ENCODE measurements around the gene FASTK.

Gene FASTK

GRCh38 chr7:151118108-151119054, 37.8 kb upstream of the FASTK start:
- DNase-seq (ENCODE audit: low read depth): no peak

DNA sequence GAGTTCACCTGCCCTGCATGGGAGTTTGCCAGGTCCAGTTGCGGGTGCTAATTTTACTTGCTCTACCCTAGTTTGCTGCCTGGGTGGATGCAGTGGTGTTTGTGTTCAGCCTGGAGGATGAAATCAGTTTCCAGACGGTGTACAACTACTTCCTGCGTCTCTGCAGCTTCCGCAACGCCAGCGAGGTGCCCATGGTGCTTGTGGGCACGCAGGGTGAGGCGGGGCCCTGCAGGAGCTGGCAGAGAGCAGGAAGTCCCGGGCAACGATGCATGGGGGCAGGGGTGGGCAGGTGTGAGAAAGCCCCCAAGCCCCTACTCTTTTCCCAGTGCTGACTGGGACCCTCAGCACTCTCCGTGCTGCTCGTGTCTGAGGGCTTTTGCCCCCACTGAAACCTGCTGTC, 37.0 kb upstream of the FASTK start:
- DNase-seq (ENCODE audit: low read depth): no peak

DNA sequence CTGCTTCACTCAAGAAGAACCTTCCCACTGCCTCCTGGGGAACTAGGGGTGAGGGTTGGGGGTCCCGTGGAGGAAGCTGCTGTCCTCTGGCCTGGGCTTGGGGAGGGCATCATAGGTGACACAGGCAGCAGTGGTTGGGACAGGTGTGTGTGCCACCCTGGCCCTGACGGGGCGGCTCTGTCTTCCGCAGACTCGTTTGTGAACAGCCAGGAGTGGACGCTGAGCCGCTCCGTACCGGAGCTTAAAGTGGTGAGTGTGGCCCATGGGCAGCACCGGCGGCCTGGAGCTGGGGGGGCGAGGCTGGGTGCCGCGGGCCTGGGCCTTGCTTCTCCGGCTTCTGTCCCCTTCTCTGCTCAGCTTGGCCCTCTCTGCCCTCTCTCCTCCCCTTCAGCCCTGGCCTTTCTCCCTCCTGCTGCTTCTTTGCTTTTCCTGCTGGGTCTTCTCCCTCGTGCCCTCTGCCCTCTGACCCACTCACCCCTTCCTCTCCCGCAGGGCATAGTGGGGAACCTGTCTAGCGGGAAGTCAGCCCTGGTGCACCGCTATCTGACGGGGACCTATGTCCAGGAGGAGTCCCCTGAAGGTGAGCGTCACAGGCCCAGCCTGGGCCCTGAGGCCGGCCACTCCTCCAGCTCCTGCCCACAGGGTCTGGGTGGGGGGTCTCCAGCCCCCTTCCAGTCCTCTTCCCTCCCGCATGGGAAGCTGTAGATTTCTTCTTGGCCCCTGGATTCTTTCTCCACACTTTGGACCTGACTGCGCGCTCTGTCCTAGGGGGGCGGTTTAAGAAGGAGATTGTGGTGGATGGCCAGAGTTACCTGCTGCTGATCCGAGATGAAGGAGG, 36.2 kb upstream of the FASTK start:
- DNase-seq (ENCODE audit: low read depth): no peak

DNA sequence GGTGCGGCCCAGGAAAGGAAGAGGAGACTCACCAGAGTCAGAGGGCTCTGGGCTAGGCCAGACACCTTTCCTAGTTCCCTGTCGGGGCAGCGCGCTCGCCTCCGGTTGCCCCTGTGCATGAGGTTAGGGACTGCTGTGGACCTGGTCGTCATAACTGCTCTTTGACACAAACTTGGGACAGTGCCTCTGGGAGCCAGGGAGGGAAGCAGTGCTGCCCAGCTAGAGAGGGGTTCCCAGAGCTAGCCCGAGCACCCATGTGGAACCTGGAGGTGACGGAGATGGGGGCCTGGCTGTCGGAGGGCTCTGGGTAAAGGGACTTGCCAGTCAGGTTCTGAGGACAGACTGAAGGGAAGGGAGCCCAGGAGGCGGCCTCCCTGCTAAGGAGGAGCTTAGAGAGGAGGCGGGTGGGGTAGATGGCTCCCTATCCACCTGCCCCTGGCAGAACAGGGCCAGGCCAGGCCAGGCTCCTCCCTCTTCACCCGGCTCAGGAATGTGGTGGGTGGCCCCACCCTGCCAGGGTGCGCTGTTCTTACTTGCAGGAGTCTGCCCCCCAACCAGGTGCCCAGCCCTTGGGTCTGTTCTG, 35.3 kb upstream of the FASTK start:
- no peak for DNase-seq (ENCODE audit: low read depth)

- no peak for DNase-seq (ENCODE audit: low read depth)
Observed at GRCh38 chr7:151115121-151115835, 34.7 kb upstream of the FASTK start.

DNA sequence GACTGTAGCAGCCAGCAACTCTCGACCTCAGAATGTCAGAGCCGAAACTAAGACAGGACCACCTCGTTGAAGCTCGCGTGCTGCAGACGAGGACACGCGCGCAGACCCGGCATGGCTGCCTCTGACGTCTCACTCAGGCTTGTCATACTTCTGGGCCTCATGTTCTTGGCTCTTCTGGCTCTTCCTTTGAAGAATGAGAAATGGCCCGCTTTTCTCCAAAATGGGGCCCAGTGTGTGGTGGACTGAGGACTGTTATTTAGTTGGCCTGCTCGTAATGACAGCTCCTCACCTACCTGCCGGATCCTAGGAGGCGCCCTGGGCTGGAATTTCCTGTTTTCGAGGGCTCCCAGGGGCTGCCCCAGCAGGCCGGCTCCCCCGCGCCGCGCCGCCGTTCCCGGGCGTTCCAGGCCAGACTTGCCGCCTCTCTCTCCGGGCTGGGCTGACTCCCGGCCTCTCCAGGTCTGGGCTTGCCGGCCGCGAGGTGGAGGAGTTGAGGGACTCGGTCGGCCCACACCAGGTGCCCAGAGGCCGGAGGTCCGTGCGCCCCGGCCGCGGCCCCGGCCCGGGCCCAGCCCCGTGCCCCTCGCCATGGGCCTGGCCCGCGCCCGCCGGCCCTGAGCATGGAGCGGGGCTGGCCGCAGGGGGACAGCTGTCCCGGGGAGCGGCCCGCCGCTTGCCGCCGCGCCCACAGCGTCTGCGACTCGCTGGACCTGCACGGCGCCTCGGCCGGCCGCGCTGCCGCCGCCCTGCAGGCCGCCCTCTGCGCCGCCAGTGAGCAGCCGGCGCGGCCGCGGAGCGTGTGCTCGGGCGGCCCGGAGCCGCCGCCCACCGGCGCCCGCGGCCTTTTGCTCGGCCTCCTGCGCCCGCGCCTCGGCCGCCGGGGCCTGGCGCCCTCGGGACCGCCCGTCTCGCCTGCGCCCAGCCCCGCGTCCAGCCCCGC, 33.8 kb upstream of the FASTK start:
- DNase-seq (ENCODE audit: low read depth): peak; percentile 51

DNA sequence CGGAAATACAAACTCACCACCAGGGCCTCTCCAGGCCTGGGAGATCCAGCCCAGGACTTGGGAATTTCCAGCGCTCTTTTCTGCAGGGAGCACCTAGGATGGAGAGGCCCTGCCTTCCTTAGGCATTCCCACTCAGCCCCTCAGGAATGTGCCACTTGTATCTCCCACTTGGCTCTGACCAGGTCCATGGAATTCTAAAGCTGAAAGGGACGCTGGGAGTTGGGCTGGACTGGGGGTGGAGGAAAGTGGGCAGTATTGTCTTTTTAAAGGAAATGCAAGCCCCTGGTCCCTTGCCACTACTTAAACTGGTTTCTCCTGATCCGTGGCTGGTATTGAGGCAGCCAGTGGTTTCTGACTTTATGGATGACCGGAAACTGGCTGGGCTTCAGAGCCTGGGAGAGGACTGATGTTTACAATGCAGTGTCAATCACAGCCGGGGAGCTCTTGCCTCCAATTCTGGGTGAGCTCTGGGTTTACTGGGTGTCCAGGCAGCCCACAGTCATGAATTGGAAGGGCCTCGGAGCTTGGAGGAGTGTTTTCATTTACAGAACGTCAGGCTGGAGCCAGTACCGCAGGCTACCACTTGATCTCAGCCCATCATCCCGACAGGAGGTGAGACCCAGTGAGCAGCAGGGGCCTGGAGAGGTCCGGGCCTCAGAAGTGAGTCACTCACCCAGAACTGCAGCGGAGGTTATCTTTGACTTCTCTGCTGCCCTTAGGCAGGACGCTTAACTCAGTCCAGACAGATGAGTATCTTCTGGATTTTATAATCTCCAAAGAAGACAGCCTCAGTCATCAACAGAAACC, 32.9 kb upstream of the FASTK start:
- peak; percentile 92 for DNase-seq (ENCODE audit: low read depth)

- DNase-seq (ENCODE audit: low read depth): peak; percentile 54
Observed at GRCh38 chr7:151110941-151111645, 30.5 kb upstream of the FASTK start.

DNA sequence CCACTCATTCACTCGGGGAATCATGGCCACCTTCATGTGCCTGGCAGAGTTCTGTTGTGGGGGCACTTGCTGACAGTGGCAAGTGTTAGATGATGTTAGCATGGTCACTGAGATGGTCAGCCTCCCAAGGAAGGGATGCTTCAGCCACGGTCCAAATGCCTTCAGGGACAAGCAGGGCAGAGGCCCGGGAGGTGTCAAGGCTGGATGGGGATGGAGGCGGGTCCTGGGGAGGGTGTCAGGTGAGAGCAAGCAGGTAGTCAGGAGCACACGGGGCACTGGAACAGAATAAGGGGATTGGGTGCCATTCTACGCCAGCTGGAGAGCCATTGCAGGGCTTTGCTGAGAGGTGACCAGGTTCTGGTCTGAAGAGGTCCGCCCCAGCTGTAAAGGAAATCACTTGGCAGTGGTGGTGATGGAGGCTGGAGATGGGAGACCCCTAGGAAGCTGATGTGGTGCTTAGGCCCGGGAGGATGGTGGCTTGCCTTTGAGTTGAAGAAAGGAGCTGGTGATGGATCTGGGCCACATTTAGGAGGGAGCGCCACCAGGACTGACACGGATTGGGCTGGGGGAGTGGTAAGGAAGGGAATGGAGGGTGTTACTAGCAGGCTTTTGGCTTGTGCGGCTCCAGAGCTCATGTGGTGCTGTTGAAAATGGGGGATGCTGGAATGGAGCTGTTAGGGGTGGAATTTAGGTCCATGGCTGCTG, 29.8 kb upstream of the FASTK start:
- DNase-seq (ENCODE audit: low read depth): no peak

DNA sequence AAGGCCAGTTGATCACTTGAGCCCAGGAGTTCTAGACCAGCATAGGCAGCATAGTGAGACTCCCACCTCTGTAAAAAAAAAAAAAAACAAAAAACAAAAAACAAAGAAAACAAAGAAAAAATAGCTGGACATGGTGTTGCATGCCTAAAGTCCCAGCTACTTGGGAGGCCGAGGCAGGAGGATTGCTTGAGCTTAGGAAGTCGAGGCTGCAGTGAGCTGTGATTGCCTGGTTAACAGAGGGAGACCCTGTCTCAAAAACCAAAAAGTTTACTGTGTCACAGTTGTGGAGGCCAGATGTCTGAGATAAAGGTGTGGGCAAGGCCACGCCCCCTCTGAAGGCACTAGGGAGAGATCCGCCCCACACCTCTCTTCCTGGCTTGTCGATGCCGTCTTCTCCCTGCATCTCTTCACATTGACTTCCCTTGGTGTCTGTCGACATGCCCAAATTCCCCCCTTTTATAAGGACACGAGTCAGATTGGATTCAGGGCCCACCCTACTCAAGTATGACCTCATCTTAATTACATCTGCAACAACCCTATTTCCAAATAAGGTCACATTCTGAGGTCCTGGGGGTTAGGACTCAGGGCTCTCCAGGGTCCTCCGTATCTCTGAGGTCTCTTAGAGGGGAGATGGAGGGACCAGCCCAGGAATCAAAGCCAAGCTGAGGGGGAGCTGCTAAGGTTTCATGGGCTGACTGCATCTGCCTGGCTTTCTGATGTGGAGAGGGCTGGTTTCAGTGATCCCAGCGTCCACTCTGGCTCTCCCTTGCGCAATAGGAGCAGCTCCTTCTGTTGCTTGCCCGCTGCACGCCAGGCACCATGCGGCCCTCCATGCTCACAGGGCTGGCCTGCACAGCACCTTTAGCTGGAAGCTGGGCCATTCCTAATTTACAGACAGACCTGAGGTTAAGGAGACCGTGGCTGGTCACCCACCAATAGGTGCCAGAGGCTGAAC, 28.8 kb upstream of the FASTK start:
- peak; percentile 81 for DNase-seq (ENCODE audit: low read depth)

- DNase-seq (ENCODE audit: low read depth): no peak
Observed at GRCh38 chr7:151107882-151108281, 27.3 kb upstream of the FASTK start.

GRCh38 chr7:151104411-151105235, 24.0 kb upstream of the FASTK start:
- peak; percentile 87 for DNase-seq (ENCODE audit: low read depth)

- no peak for DNase-seq (ENCODE audit: low read depth)
Observed at GRCh38 chr7:151103973-151104372, 23.4 kb upstream of the FASTK start.

- DNase-seq (ENCODE audit: low read depth): no peak
Observed at GRCh38 chr7:151102991-151103390, 22.4 kb upstream of the FASTK start.

- DNase-seq (ENCODE audit: low read depth): no peak
Observed at GRCh38 chr7:151101621-151102396, 21.2 kb upstream of the FASTK start.

DNA sequence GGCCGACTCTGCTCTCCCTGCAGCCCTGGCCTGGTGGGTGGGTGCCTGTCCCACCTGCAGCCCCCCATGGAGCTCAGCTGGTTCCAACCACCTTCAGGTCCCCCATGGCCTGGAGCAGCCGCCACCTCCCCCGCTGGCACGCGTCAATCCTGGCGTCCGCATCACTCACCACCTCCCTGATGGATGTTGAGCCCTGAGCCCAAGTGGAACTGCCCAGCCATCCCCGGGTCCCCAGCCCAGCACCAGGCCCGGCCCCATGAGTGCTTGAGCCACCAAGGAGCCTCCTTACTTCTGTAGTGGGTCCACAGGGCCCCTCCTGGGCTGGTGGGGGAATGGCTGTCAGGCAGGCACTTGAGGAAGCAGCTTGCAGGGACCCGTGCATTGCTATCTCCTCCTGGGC, 20.3 kb upstream of the FASTK start:
- no peak for DNase-seq (ENCODE audit: low read depth)

Measured in amniotic epithelial cell (primary cell).